Midbrain (tissue), 1 donor: ENCODE data around the gene NELFB.
"Not testable (repeated sequence)": the region's sequence is repeated elsewhere in the genome, so short reads cannot be mapped to it uniquely, and the experiment has no call there.

Experiments used
- DNase-seq: peaks from one replicate; lab custom pipeline; 2025; lab: John Stamatoyannopoulos, UW

Gene NELFB

DNA sequence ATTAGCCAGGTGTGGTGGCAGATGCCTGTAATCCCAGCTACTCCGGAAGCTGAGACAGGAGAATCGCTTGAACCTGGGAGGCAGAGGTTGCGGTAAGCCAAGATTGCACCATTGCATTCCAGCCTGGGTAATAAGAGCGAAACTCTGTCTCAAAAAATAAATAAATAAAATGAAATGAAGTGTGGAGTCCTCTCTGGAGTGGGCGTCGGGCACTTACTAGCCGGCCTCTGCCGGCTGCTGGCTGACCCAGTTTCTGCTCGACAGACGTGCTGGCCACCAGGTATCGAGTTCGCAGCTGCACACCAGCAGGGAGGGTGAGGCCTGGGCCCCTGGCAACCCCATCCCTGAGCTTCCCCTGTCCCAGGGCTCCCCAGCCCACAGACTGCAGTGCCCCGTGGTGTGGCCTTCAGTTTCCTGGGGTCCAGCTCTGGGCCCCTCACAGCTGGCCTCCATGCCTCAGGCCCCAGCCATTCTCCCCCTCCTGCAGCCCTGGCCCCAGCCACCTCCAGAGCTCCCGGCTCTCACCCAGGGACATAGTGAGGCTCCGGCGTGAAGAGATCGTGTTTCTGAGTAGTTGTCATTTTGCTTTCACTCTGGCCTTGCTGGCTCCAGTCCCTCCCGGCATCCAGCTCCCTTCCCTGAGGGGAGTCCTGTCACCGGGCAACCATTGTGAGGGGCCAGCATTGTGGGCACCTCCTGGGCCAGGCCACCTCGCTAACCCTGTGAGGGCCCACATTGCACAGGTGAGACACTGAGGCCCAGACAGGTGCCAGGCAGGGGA is 7.8 kb upstream of the NELFB start:
- no peak for DNase-seq

DNA sequence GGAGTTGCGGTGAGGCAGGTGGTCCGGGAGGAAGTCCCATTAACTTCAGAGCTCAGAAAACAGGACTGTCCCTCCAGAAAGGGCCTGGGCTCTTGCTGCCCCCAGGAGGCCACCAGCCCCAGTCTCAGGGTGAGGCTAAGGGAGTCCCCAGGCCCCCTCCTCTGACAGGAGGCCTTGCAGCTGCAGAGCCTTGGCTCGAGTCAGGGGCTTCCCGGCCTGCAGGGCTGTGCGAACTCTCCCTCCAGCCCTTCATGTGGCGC is 7.3 kb upstream of the NELFB start:
- no peak for DNase-seq

DNA sequence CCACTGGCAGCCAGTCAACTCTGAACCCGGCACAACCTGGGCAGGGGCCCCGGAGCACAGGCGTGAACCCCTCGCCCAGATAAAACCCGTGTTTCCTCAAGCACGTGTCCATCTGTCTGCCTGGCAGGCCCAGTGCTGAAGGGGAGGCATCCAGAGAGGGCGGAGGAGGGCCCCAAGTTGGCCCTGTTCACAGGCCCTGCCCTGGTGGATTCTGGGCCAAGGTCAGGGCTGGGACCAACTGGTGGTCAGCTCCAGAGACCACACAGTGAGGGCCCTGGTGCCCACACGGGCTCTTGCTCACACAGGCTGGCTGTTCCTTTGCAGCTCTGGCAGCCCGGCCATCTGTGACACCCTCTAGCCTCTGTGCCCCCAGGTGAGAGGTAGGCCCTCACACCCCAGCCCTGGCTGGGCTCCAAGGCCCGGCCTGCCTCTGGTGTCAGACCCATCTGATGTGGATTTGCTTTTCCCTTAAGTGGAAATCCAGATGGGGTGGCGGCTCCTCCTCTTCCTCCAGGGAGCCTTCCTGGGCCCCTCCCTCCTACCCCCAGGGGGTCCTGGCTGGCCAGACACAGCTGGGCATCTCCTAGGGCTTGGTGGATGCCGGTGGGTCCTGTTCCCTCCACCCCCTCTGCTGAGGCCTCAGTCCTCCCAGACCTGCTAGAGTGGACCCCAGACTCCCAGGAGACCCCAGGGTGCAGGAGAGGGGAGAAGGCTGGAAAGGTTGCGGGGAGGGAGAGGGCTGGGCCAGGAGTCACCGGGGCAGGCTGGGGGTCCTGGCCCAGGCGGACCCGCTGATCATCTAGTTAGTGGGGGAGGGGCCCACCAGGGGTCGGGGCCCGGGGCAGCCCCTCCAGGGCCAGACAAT is 4.6 kb upstream of the NELFB start:
- no peak for DNase-seq

DNA sequence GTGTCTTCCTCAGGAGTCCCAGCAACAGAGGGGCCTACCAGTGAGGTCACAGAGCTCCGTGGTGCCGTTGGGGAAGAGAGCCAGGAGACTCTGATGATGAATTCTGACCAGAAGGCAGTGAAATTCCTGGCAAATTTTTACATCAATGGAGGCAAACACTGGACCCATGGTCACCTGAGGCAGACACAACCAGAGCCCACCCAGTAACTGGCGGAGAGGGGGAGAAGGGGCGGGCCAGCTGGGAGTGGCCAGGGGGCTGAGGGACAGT is 4.0 kb upstream of the NELFB start, which contains the start of gene STPG3:
Gene STPG3 (plus strand): TSS at position 93 of the 268 bp plus-strand sequence. CDS start 1 bp downstream, at position 94.
- DNase-seq: no peak

DNA sequence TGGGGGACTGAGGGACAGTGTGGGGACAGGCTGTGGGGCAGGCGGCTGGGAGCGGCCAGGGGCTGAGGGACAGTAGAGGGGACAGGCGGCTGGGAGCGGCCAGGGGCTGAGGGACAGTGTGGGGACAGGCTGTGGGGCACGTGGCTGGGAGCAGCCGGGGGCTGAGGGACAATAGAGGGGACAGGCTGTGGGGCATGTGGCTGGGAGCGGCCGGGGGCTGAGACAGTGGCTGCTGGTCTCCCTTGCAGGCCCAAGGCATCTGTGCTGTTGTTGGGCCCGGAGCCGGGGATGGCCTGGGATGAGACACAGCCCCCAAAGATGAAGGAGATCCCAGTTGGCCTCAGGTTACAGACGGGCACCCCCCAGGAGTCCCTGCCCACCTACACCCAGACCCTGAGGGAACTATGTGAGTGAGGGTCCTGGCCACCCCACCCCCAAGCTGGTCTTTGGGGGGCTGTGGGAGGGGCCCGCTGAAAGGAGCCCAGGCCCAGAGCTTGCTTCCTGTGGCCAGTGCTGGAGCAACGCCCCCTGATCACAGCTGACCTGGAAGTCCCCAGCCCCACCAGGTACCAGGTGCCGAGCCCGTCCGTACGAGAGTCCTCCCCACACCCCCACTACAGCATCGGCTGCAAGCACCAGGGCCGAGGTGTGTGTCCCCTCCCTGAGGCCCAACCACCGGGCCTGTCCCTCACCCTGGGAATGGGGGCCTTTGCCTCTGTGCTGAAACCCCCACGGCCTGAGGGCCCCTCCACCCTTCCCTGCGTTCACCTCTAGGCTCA is 3.4 kb upstream of the NELFB start:
- DNase-seq: no peak

DNA sequence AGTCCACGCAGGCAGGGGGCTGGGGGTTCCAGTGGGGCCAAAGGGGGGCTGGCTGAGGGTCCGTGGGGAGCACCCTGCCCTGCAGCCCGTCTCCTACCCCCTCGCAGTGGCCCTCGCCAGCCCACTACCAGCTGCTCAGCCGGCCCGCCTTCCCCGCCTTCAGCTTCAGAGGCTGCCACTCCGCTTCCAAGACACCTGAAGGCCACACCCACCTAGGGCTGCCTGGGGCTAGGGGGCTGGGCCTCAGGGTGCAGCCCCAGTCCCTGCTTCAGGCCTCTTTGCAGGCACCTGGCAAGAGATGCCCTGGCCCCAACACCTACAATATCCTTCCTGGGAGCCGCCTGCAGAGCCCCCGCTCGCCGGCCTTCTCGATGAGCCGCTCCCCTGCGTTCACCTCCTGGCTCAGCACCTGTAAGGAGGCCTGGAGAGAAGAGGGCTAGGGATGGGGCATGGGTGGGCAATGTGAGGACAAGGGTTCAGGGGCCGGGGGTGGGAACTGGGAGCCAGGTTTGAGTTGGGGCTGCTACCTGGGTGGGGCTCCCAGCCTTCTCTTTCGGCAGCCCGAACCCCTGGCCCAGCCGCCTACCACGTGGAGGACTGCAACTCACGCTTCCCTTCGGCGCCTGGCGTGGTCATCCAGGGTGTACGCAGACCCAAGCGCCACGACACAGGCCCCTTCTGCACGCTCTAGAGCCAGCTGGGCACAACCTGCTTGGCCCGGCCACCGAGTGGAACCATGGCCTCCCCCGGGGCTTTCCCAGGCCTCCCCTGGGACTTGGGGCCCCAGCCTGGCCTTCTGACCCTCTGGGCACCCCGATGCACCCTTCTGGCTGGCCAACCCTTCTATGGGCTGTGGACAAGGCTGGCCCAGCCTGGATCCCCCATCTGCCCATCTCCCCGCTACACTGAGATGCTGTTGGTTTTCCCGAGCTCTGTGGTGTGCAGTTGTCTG is 2.3 kb upstream of the NELFB start:
- DNase-seq: no peak

DNA sequence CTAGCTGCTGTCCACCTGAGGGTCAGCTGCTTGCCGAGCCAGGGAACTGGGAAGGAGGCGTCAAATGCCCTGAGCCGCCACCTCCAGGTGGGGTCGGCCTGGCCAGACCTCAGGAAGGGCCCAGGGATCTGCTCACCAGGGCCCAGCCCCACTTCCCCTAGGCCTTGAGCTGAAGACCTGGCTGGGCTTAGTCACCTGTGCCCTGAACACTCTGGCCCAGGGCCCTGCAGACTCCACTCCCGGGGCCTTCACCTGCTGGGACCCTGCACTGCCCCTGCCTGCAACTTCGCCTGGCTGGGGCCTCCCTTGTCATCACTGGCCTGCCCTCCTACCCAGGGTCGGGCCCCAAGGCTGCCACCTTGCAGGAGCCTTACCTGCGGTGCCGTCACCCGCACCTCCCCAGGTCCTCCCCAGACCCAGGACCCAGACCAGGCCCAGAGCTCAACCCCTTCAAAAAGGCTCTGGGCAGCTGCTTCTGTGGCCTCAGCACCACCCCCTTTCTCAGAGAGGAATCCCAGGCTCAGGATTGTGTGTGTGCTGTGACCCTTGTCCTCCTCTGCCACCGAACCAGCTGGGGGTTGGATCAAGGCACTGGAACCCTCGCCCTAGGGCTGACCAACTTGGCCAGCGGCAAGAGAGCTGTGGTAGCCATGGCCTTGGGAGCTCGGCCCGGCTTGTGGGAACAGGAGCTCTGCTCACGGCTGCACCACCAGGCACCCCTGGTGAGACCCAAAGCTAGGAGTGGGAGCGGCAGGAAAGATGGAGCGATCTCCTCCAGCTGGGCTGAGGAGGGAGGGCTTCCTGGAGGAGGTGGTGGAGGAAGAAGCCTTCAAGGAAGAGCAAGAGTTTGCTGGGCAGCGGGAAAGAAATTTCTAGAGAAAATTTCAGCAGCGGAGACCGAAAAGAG is 1.2 kb upstream of the NELFB start:
- no peak for DNase-seq

DNA sequence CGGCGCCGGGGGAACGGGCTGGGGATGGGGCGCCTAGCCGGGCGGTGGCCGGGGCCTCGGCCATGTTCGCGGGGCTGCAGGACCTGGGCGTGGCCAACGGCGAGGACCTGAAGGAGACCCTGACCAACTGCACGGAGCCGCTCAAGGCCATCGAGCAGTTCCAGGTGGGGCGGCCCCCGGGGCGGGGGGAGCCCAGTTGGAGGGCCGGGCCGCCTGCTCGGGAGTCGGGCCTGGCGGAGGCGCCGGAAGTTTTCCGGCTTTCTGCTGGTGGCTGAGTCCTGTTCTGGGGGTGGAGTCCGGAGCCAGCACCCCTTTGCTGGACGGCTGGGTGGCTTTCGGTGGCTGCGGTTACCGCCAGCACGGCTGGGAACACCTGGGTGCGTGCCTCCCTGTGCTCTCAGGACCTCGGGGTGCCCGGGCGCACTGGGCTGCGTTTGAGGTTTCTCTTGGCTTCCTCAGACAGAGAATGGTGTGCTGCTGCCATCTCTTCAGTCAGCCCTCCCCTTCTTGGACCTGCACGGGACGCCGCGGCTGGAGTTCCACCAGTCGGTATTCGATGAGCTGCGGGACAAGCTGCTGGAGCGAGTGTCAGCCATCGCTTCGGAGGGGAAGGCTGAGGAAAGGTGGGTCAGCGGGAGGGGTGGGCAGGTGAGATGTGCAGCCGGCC is 454 bp downstream of the NELFB start:
- DNase-seq: no peak

DNA sequence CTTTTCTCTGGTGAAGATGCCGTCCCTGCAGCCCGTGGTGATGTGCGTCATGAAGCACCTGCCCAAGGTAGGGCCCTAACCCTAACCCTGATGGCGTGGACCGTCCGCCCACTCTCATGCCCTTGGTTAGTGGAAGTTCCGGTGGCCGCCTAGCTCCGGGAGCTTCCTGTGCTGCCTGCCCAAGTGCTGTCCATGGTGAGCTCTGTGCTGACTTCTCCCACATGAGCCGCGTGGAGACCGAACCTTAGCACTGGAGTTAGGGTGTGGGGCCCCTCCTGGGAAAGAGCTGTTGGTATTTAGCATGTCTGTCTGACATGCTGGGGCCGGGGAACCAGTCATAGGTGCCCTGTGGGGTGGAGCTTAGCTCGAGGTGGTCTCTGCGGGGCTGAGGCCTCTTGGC is 1.2 kb downstream of the NELFB start:
- no peak for DNase-seq

DNA sequence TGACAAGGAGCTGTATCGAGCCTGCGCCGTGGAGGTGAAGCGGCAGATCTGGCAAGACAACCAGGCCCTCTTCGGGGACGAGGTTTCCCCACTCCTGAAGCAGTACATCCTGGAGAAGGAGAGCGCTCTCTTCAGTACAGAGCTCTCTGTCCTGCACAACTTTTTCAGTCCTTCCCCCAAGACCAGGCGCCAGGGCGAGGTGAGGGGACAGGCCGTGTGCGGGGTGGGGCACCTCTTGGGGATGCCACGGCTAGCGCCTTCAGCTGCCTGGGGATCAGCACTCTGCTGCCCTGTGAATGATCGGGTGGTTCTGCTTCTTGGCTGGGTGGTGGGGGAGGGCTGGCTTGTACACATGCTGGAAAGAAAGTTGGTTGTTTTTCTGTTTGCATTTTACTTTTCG is 1.7 kb downstream of the NELFB start:
- DNase-seq: no peak

DNA sequence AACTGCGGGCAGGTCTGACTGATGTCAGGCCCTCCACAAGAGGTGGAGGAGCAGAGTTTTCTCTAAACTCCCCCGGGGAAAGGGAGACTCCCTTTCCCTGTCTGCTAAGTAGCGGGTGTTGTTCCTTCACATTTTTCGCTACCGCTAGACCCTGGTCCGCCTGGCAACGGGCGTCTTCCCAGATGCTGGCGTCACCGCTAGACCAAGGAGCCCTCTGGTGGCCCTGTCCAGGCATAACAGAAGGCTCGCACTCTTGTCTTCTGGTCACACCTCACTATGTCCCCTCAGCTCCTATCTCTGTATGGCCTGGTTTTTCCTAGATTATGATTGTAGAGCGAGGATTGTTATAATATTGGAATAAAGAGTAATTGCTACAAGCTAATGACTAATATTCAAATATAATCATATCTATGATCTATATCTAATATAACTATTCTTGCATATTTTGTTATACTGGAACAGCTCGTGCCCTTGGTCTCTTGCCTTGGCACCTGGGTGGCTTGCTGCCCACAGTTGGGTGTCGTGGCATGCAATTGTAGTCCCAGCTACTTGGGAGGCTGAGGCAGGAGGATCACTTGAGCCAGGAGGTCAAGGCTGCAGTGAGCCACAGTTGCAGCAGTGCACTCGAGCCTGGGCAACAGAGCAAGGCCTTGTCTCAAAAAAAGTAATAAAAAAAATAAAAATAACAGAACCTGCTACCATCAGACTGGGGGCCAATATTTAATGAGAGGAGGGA is 7.2 kb downstream of the NELFB start:
- DNase-seq: not testable (repeated sequence)

DNA sequence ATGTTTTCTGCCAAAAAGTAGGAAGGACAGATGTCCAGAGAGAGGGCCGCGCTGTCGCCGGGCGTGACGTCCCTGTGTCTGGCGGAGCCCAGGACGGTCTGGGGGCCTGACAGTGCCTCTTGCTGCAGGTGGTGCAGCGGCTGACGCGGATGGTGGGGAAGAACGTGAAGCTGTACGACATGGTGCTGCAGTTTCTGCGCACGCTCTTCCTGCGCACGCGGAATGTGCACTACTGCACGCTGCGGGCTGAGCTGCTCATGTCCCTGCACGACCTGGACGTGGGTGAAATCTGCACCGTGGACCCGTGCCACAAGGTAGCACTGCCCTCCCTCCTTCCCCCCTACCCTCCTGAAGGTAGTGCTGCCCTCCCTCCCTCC is 7.8 kb downstream of the NELFB start:
- DNase-seq: no peak

DNA sequence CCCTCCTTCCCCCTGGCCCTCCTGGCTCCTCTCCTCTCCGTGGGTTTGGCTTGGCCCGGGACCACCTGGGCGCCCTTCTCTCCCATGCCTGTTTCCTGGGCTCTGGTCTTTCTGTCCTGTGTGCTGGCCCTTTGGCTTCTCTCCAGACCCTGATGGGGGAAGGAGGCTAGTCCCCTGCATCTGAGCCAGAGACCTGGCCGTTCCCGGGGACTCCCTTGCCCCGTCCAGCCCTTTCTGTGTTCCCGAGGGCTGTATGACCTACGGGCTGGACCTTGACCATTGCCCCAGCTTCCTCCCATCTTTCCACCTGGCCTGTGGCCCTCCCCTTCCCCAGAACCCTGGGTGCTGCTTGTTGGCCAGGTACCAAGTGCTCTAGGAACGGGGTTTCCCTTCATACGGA is 8.4 kb downstream of the NELFB start:
- no peak for DNase-seq

DNA sequence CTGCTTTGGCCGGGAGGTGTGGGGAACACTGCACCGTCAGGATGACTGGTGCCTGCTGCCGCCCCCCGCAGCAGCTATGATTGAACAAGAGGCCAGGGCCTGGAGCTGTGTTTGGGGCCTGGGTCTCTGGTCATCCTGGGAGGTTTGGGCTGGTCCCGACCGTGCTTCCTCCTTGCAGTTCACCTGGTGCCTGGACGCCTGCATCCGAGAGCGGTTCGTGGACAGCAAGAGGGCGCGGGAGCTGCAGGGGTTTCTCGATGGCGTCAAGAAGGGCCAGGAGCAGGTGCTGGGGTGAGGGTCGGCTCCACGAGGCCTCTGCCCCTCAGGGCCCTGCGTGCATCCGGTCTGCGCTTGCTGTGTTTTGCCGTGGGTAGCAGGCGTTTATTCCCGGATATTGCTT is 8.9 kb downstream of the NELFB start:
- DNase-seq: no peak

DNA sequence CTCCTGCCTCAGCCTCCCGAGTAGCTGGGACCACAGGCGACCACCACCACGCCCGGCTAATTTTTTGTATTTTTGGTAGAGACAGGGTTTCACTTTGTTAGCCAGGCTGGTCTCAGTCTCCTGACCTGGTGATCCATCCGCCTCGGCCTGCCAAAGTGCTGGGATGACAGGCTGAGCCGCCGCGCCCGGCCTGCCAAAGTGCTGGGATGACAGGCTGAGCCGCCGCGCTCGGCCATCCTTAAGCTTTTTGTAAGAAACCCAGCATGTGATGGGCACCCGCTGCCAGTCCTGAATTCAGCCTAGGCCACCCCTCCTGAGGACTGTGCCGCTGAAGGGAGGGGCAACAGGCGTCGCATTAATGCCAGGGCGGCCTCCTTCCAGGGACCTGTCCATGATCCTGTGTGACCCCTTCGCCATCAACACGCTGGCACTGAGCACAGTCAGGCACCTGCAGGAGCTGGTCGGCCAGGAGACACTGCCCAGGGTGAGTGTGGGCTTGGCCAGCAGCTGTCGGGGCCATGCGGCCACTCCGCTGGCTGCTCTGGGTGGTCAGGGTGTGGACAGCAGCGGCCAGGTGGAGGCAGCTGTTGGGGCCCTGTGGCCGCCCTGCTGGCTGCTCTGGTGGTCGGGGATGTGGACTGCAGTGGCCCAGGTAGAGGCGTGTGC is 10.5 kb downstream of the NELFB start:
- DNase-seq: no peak

DNA sequence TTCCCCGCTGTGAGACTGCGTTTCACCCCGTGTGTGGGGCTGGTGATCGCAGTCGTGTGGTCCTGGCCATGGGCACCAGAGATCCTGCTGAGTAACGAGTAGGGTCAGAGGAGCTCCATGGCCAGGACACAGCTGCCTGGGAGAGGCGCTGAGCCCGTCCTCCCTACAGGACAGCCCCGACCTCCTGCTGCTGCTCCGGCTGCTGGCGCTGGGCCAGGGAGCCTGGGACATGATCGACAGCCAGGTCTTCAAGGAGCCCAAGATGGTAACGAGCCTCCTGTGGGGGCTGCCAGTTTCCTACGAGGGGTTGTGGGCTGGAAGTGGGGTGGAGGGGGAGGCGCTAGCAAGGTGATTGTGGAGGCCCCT is 11.0 kb downstream of the NELFB start:
- DNase-seq: no peak

DNA sequence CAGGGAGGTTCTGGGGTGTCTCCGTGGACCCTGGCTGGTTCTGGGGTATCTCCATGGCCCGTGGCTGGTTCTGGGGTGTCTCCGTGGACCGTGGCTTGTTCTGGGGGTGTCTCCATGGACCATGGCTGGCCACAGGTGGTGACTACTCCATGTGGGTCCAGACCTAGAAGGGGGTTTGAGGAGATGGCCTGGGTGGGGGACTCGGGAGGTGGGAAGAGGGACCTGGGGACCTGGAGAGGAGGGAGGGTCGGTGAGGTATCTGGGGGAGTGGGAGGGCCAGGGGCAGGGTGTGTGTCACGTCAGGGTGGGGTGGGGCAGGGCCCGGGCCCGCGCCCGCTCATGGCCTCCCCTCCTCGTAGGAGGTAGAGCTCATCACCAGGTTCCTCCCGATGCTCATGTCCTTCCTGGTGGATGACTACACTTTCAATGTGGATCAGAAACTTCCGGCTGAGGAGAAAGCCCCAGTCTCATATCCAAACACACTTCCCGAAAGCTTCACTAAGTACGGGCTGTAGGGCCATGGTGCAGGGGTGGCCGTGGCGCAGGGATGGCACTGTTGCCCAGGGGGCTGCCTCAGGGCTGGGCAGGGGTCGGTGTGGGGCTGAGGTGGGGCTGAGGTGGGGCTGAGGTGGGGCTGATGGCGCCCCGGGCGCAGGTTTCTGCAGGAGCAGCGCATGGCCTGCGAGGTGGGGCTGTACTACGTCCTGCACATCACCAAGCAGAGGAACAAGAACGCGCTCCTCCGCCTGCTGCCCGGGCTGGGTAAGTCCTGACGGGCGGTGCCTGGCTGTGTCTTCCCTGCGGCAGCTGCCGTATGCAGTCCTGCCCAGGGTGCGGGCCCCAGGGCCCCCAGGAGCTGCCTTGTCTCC is 11.7 kb downstream of the NELFB start:
- no peak for DNase-seq

DNA sequence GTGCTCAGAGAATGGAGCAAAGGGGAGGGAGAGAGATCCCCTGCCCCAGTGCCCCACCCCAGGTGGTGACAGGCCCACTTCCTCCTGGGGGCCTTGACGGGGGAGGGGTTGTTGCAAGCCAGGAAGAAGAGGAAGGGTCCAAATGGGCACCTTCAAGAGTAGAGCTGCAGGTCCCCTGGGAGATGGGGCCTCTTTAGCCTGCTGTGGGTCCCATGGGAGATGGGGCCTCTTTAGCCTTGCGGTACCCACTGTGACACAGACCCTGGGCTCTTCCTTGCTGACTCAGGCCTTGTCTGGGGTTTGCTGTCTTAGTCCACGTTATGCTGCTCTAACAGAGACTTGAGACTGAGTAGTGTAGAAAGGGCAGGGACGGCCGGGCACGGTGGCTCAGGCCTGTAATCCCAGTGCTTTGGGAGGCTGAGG is 12.8 kb downstream of the NELFB start:
- no peak for DNase-seq
